AG04449 (cell line): ENCODE results near the gene SAV1.
A peak's percentile ranks its signal among the peaks of the same experiment; 100 is the strongest.

ENCODE experiments used
- CTCF ChIA-PET: fragments of 350-600 bp; formaldehyde crosslinking; extraction: SDS; loops from one replicate; lab custom pipeline; 2021; ENCODE audit warnings: antibody characterized with exemption; lab: Yijun Ruan, JAX
- POLR2A ChIA-PET: fragments of 400-600, 350-600 bp; formaldehyde crosslinking; extraction: SDS; loops from one replicate; lab custom pipeline; 2020; ENCODE audit warnings: antibody characterized with exemption, inconsistent platforms; lab: Yijun Ruan, JAX
- DNase-seq: peaks from one replicate; pipeline ENCODE4 v3.0.0-alpha.2; 2010; ENCODE audit warnings: low read depth, low spot score
- H3K4me3 ChIP-seq: 2 replicates; pipeline ENCODE4 v1.5.1; 2011; ENCODE audit warnings: low read depth, mild to moderate bottlenecking, control low read depth, low read length
- TF ChIP-seq, protein P1 (sequence below): IDR thresholded peaks from one replicate; pipeline ENCODE4 v1.5.1; 2011; ENCODE audit warnings: mild to moderate bottlenecking, moderate library complexity, low read length, control low read depth, inconsistent platforms; ENCODE audit not compliant: insufficient read depth; ENCODE audit errors: missing control alignments

SAV1 gene

DNA sequence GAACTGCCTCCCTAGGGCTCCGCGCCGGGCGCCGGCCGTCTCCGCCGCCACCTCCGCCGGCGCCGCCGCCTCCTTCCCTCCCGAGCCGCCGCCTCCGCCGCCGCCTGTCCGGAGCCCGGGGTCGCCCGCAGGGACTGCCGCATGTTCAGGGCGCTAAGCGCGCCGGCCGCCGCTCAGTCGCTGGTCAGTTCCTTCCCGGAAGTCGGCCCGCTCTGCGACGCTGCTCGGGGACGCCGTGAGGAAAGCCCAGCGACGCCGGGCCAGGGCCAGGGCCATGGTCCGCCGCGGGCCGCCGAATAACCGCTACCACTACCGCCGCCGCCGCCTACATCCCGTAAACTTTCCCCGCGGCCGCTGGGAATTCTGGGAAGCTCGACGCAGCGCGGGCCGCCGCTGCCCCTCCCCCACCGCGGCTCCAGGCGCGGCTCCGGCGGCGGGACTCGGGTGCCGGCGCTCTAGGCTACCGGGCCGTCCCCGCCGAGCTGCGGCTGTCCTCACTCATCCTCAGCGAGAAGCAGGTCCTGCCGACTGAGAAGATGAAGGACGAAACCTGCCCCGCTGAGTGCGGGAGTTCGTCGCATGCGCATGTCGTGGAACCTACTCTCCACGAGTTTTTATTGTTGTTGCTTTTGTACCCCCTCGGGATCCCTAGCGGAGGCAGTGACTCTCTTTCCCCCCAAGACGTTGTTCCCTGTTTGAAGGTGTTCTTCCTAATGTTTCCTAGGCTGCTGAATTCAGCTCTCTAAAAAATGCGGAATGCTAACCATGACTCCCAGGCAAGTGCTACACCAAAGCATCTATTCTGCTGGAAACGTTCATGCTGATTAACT is at the start of gene SAV1:
TSS of gene SAV1 (minus strand) at position 311 of the 830 bp plus-strand sequence. CDS start 339 bp downstream, outside the sequence.
- TF ChIP-seq, protein P1, sequence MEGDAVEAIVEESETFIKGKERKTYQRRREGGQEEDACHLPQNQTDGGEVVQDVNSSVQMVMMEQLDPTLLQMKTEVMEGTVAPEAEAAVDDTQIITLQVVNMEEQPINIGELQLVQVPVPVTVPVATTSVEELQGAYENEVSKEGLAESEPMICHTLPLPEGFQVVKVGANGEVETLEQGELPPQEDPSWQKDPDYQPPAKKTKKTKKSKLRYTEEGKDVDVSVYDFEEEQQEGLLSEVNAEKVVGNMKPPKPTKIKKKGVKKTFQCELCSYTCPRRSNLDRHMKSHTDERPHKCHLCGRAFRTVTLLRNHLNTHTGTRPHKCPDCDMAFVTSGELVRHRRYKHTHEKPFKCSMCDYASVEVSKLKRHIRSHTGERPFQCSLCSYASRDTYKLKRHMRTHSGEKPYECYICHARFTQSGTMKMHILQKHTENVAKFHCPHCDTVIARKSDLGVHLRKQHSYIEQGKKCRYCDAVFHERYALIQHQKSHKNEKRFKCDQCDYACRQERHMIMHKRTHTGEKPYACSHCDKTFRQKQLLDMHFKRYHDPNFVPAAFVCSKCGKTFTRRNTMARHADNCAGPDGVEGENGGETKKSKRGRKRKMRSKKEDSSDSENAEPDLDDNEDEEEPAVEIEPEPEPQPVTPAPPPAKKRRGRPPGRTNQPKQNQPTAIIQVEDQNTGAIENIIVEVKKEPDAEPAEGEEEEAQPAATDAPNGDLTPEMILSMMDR = no peak
- ChIA-PET CTCF (interaction anchor here (1.9 kb wide), 1 partner anchor 192 kb away, joined by 4 read pairs; no protein-coding TSS in a partner anchor), POLR2A (interaction anchor here (0.6 to 1.4 kb wide), 14 partner anchors 9 to 483 kb away, joined by 3 to 12 read pairs (median 4); no protein-coding TSS in a partner anchor)
- peak within 1 kb of the TSS; percentile 78 for H3K4me3 ChIP-seq
- peak; percentile 66 for DNase-seq

DNA sequence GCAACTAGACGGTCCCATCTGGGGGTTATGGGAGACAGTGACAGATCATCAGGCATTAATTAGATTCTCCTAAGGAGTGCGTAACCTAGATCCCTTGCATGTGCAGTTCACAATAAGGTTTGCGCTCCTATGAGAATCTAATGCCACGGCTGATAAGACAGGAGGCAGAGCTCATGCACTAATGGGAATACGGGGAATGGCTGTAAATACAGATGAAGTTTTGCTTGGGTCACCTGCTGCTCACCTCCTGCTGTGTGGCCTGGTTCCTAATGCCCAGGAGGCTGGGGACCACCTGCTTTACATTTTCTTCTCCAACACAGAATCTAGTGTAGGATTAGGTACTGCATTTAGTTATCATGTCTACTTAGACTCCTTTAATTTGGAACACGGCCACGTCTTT is 49.7 kb upstream of the SAV1 start:
- ChIA-PET POLR2A (interaction anchor here (0.8 kb wide), 1 partner anchor 45 kb away, joined by 4 read pairs; no protein-coding TSS in a partner anchor), CTCF (interaction anchor here (0.8 to 1.5 kb wide), 6 partner anchors 9 to 175 kb away, joined by 3 to 4 read pairs (median 3); no protein-coding TSS in a partner anchor)
- no peak overlapping the region for H3K4me3 ChIP-seq
- DNase-seq = no peak
- TF ChIP-seq, protein P1 = no peak

DNA sequence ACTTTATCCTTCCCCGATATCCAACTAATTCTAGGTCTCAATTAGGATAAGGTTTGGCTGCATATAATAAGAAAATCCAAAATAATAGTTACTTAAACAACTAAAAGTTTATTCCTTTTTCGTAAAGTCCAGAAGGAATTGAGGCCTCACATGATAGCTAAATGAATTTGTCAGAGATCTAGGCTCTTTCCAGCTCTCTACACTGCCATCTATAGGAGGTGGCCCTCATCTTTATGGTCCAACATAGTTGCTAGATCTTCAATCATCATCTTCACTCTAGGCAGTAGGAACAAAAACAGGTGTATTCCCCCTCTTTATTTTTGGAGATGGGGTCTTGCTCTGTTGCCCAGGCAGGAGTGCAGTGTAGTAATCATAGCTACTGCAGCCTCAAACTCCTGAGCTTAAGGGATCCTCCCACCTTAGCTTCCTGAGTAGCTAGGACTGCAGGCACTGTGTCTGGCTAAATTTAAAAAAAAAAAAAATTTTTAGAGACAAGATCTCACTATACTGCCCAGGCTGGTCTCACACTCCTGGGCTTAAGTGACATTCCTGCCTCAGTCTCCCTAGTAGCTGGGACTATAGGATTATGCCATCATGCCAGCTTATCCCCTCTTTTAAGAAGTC is 46.5 kb upstream of the SAV1 start:
- TF ChIP-seq, protein P1 = peak; percentile 63
- DNase-seq = no peak
- no peak overlapping the region for H3K4me3 ChIP-seq
- CTCF ChIA-PET = interaction anchor here (0.6 to 2.8 kb wide), 41 partner anchors 8 to 394 kb away, joined by 3 to 49 read pairs (median 5); partner anchors contain the start of gene ABHD12B
- POLR2A ChIA-PET = interaction anchor here (0.7 to 1.3 kb wide), 2 partner anchors 46 to 85 kb away, joined by 3 read pairs; partner anchors contain the start of gene SAV1

DNA sequence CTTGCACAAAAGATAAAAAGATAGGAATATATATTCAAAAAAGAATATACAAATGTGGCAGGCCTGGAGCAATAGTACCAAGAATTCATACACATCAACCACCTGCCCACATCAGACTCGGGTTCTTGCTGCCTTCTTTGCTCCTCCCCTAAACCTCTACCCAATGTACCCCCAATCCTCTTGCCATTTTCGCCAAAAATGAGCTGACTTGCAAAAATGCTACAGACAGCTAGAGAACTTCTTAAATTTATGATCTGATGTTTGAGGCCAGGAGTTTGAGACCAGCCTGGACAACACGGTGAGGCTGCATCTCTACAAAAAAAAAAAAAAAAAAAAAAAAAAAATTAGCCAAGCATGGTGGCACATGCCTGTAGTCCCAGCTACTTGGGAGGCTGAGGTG is 42.9 kb upstream of the SAV1 start:
- TF ChIP-seq, protein P1 = no peak
- POLR2A ChIA-PET = interaction anchor here (0.6 kb wide), 1 partner anchor 149 kb away, joined by 4 read pairs; no protein-coding TSS in a partner anchor
- CTCF ChIA-PET = interaction anchor here (0.6 to 1.9 kb wide), 7 partner anchors 8 to 145 kb away, joined by 3 to 5 read pairs (median 3); no protein-coding TSS in a partner anchor
- no peak for DNase-seq
- no peak overlapping the region for H3K4me3 ChIP-seq

DNA sequence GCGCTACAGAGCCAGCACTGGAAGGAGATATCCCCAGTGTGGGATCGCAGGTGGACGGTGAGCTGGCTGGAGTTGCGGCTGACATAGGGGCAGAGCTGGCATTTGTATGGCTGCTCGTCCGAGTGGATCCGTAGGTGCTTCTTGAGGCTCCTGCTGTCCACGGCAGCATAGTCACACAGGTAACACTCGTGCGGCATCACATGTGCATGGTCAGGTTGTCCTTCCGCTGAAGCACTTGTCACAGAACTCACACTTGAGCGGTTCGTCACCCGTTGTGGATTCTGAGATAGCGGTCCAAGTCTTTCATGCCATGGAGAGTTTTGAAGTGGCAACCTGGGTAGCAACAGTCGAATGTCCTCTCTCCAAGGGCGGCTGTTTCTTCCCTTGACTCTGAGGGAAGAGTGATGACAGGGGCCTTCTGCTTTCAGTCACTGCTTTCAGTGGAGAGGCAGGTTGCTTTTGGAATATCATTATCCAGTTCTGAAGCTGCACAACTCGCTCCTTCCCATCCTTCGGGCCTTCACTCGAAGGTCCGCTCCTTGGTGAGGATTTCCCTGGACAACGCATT is 37.0 kb upstream of the SAV1 start:
- CTCF ChIA-PET = interaction anchor here (1.3 to 2.4 kb wide), 3 partner anchors 9 to 26 kb away, joined by 3 to 17 read pairs (median 3); no protein-coding TSS in a partner anchor
- DNase-seq = no peak
- no peak overlapping the region for H3K4me3 ChIP-seq
- TF ChIP-seq, protein P1 = no peak
- POLR2A ChIA-PET = no interaction called here
